Uterus (tissue), 2 donors: Measurements from ENCODE around the gene ZBTB20.

Source experiments
- POLR2A ChIP-seq, 2 donors: fragments of 450-650 bp; IDR thresholded peaks; one replicate each; pipeline ENCODE4 v1.6.1; 2016; ENCODE audit warnings: antibody characterized with exemption in 2 of 2, mild to moderate bottlenecking in 1 of 2, moderate library complexity in 1 of 2
- TF ChIP-seq, protein P1 (sequence below), 4 experiments: fragments of 200-600 bp in 2 of 4; fragments of 450-650 bp in 2 of 4; sonication (generic) in 2 of 4; IDR thresholded peaks; one replicate each; pipeline ENCODE4 v1.5.1; 2016 to 2019; ENCODE audit warnings: antibody characterized with exemption in 4 of 4, mild to moderate bottlenecking in 2 of 4, moderate library complexity in 1 of 4

DNA sequence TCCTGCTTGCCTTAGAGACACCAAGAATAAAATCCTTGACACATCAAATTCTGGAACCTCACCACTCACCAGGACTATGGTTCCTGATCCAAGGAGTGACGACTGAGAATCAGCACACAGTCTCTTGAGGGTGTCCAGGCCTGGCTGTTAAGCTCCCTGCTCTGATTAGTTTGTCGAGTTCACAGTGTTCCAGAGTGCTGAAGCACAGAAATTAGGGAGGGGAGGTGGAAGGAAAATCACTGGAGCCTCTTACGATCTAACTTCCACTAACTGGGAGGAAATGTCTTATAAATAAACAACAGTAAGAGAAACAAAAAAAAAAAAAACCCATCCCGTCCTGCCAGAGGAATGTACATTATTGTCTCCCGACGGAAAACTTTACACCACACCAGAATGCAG lies 523.0 kb downstream of the ZBTB20 start:
- peak; percentile 29 to 38 for TF ChIP-seq POLR2A (IDR thresholded peaks at IDR 0.05)
- TF ChIP-seq, protein P1, sequence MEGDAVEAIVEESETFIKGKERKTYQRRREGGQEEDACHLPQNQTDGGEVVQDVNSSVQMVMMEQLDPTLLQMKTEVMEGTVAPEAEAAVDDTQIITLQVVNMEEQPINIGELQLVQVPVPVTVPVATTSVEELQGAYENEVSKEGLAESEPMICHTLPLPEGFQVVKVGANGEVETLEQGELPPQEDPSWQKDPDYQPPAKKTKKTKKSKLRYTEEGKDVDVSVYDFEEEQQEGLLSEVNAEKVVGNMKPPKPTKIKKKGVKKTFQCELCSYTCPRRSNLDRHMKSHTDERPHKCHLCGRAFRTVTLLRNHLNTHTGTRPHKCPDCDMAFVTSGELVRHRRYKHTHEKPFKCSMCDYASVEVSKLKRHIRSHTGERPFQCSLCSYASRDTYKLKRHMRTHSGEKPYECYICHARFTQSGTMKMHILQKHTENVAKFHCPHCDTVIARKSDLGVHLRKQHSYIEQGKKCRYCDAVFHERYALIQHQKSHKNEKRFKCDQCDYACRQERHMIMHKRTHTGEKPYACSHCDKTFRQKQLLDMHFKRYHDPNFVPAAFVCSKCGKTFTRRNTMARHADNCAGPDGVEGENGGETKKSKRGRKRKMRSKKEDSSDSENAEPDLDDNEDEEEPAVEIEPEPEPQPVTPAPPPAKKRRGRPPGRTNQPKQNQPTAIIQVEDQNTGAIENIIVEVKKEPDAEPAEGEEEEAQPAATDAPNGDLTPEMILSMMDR (IDR thresholded peaks at IDR 0.05): no peak
